Left lobe of liver (tissue), 2 donors: ENCODE measurements around the gene CACNB2. TPM values are rescaled to one million over a fixed set of nuclear protein-coding genes. Genes with fewer than 3 reads are reported as not detected.

Source experiments
- ATAC-seq: fragments of 200-7000 bp; cut with Tn5 transposase; one replicate; pipeline ENCODE4 v1.9.1; 2020; ENCODE audit warnings: mild to moderate bottlenecking, moderate library complexity
- DNase-seq: peaks from one replicate; pipeline ENCODE4 v3.0.0-alpha.2; 2020; ENCODE audit warnings: low spot score
- total RNA-seq: library from RNA; stranded (reverse); gene quantifications from one replicate; pipeline ENCODE4 v1.2.1, GENCODE V29; 2021
- donor health status: DM: no; HTN: no; CAD: no; lungs with moderate emphysema.
- donor health status: DM: no; HTN: yes; CAD: no.

The CACNB2 gene
- total RNA-seq, 1 donor from 2014 or later = 1.6 TPM

- DNase-seq (no peak), ATAC-seq (no peak)
These were observed 132.8 kb downstream of the CACNB2 start for GRCh38 chr10:18273039-18273438.

- ATAC-seq (no peak), DNase-seq (no peak)
These were observed 138.0 kb downstream of the CACNB2 start for GRCh38 chr10:18278181-18278580.

GRCh38 chr10:18279173-18279572, 138.9 kb downstream of the CACNB2 start:
- DNase-seq = no peak
- no peak for ATAC-seq

- no peak for ATAC-seq
- DNase-seq = no peak
These were observed 141.9 kb downstream of the CACNB2 start for GRCh38 chr10:18282094-18282493.

DNA sequence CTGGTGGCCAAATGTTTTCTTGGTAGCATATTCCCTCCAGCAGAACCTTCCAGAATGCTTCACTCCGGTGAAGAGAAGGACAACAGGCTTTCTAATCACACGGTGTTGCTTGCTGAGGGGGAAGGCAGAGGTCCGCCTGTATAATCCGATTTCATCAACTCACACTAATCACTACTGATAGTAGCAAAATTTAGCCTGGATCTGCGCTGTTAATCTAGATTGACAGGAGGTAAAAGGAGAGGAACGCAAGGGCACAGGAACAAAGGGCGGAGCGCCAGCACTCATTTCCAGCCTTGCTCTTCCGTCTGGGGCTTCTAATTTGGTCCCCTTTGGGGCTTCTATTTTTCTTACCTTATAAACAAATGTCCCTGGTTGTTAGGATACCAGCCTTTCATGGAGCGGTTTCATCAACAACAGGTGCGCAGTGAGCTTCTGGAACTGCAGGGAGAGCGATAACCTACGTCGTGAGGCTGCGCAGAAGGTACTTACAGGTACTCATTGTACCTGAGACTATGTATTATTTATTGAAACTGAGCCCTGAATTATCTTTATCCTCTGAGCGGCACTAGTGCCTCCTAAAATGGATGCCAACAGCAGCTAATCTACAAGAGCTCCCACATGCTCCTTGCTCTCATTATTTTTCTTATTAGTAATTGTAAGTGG, 150.6 kb downstream of the CACNB2 start:
- DNase-seq (no peak), ATAC-seq (no peak)

DNA sequence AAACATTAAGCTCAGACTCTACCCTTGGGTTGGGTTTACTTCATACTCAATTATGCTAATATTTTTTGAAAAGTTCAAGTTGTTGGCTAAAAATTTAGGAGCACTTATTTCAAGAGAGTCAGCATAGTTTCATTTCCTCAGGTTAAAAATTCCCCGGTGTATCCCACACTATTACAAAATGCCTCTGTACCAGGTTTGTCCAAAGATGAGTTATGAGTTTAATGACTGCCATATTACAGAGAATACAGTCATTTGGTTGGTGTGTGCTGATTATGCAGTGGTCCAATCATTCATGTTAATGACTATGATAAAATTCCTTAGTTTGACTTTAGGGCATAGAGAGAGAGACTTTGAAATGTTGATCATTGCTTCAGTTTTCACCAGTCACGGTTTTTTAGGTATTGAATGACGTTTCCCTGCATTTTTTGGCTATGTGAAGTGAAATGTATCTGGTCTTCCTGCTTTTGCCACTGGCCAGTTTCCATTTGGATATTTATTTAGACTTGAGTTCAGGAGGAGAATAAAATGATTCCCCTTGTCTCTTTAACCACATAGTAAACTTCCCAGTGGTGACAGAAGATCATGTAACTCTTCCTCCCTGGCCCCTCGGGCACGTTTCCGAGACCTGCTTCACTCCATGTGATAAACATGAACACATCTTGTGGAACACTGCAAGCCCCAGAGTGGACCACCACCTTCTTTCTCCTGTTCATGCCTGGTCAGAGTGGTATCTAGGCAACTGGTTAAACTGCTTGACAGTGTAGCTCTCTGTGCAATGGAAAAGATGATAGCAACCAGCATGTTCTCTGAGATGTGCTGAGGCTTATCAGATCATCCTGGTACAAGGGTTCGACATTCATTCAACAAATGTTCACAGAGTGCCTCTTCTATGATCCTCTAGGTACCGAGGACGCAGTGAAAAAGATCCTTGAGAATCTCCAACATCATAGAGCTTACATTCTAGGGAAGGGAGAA, 153.6 kb downstream of the CACNB2 start:
- DNase-seq = no peak
- no peak for ATAC-seq

GRCh38 chr10:18294633-18295032, 154.4 kb downstream of the CACNB2 start:
- DNase-seq = no peak

GRCh38 chr10:18297659-18298058, 157.4 kb downstream of the CACNB2 start:
- ATAC-seq (no peak), DNase-seq (no peak)

More at GRCh38 chr10:18294633-18295032, 154.4 kb downstream of the CACNB2 start:
- no peak for ATAC-seq

DNA sequence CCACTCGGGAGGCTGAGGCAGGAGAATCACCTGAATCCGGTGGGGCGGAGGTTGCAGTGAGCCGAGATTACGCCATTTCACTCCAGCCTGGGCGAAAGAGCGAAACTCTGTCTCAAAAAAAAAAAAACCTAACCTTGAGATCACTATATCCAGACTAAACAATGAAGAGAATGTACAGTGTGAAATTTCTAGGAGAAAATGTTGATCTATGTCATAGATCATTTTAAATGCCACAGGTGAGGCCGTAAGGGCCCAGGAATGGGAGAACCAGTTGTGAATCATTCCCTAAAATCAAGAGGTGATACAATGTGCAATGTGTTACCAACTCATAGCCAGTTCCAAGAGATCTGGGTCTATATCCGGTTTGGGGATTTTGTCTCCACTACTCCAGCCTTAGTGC, 158.0 kb downstream of the CACNB2 start:
- ATAC-seq = no peak

GRCh38 chr10:18303851-18304801, 163.9 kb downstream of the CACNB2 start:
- ATAC-seq (no peak), DNase-seq (no peak)

More for the DNA sequence above, 158.0 kb downstream of the CACNB2 start:
- no peak for DNase-seq

DNA sequence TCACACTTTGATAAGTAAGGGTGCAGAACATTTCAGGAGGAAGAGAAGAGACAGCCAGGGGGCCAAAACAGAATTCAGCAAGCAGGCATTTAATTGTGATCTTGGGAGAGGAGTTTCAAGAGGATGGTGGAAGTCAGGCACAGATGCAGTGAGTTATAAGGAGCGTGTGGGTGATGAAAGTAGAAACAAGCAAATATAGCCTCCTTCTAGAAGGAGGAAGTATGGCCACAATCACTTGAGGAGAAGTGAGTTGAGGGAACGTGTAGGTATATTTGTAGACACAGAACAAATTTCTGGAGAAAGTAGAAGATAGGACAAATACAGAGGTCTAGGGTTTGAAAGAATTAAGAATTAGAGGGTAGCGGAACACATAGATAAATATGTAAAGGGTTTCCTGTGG, 165.8 kb downstream of the CACNB2 start:
- DNase-seq (no peak), ATAC-seq (no peak)

DNA sequence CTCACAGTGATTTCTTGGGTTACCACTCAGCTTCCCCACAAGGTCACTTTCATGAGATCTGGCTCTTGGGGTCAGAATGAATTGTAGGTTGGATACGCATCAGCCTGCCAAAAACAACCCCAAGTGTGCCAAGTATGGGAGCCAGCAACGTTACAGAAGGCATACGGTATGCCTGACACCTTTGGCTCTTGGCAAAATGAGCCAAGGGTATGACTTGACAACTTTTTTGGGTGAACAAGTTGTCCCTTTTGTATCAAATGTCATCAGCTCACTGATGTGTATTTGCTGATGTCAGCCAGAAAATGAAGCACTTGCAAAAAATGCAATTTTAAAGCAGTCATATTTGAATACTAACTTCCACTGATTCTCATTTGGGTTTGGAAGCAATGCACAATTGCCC, 168.4 kb downstream of the CACNB2 start:
- peak; percentile 9 for ATAC-seq
- DNase-seq = no peak

DNA sequence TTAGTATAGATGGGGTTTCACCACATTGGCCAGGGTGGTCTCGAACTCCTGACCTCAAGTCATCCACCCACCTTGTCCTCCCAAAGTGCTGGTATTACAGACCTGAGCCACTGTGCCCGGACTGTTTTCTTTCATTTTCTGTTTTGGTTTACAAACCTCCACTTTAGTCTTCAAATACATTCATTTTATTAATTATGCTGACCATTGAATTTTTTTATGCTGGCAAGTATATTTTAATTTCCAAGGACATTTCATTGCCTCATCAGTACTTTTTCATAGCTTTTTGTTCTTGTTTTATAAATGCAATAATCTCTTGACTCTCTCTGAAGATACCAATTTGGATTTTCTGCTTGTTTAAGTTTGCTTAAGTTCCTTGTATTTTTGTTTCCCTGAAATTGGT, 170.5 kb downstream of the CACNB2 start:
- DNase-seq (no peak), ATAC-seq (no peak)

DNA sequence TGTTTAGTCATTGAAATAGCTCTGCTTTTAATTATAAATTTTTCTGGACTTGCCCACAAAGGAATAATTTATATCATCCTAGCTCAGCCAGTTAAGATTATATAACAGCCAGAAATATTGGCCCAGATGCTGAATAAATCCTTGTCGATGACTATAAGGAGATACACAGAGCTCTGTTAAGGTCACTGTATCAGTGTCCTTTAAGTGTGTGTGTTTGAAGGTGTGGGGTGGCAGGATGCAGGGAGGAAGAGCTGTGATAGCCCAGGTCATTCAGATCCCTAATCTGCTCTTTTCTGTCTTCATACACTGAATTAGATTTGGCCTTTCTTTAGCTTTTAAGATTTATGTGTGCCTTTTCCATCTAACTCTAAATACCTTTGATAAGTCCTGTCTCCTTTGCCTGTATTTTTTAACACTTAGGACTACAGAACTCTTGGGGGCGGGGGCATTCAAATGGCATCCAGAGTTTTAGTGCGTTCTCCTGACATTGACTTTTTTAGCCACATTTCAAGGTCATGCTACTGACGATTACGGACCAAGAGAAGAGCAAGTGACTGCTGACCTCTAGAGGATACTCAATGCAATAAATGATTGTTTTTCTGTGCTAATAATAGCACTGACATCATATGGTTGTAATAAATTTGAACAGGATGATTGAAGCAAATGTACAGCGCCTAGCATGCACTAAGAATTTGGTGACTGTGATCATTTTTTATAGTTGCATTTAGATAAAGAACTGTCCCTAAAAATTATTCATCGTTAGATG, 172.3 kb downstream of the CACNB2 start:
- DNase-seq = no peak
- peak; percentile 95 for ATAC-seq

DNA sequence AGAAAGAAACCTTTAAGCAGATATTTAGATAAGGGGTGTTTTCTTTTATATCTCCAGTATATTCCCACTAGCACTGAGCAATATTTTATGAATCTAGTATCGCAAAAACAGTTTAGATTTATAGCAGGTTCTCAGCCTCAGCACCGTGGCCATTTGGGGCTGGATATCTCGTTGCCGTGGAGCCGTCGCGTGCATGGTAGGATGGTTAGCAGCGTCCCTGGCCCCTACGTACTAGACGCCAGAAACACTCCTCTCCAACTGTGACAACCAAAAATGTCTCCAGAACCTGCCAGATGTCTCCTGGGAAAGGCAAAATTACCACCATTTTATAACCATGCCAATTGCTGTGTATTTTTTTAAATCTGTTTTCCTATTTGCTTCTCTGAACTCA, 172.9 kb downstream of the CACNB2 start:
- peak; percentile 36 for ATAC-seq
- no peak for DNase-seq

GRCh38 chr10:18313626-18314025, 173.4 kb downstream of the CACNB2 start:
- DNase-seq = no peak
- ATAC-seq = peak; percentile 58

DNA sequence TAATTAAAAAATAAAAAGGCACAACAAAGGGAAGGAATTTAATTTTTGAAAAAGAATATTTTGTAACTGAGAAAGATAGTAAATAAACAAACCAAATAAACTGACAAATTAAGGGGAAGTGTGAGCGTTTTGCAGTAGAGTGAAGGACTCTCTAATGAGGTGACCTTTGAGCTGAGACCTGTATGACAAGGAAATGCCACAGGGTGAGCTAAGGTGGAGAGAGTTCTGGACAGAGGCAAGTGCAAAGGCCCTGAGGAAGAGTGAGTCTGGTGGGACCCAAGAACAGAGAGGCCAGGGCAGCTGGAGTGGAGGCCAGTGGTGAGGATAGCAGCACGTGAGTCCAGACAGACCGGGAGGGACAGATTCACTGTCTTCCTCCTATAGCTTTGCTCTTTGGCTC, 179.4 kb downstream of the CACNB2 start:
- no peak for DNase-seq
- no peak for ATAC-seq

DNA sequence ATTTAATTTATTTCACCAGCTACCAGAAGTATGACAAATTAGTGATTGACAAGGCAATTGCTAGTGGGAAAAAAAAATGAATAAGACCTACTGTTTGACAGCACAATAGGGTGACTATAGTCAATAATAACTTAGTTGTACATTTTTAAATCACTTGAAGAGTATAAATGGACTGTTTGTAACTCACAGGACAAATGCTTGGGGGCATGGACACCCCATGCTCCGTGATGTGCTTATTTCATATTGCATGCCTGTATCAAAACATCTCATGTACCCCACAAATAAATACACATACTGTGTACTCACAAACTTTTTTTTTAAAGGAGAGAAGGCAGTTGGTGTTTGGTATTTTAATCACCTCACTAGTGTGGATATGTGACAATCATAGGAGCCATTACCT, 181.1 kb downstream of the CACNB2 start:
- no peak for ATAC-seq

GRCh38 chr10:18323916-18324315, 183.7 kb downstream of the CACNB2 start:
- no peak for ATAC-seq
- DNase-seq = no peak

More for the DNA sequence above, 181.1 kb downstream of the CACNB2 start:
- DNase-seq = no peak

DNA sequence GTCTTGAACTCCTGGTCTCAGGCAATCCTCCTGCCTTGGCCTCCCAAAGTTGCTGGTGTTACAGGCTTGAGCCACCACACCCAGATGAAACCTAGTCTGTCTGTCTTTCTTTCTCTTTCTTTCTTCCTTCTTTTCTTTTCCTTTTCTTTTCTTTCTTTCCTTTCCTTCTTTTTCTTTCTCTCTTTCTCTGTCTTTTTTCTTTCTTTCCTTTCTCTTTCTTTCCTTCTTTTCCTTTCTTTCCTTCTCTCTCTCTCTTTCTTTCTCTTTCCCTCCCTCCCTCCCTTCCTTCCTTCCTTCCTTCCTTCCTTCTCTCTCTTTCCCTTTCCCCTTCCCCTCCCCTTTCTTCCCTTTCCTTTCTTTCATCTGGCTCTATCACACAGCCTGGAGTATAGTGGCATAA, 185.2 kb downstream of the CACNB2 start:
- no peak for ATAC-seq
- no peak for DNase-seq
